Vagina (tissue), 2 donors: ENCODE data around the gene NPW. TPM values are rescaled to one million over a fixed set of nuclear protein-coding genes. Genes with fewer than 3 reads are reported as not detected.
A peak's percentile ranks its signal among the peaks of the same experiment; 100 is the strongest.

Experiments used
- DNase-seq, 2 donors: peaks; one replicate each; pipeline ENCODE4 v3.0.0-alpha.2; 2017; ENCODE audit errors: extremely low spot score in 2 of 2
- H3K27ac ChIP-seq: fragments of 200-600 bp; sonication (generic); one replicate; pipeline ENCODE4 v1.5.1; 2019
- H3K27me3 ChIP-seq: fragments of 200-600 bp; sonication (generic); one replicate; pipeline ENCODE4 v1.5.1; 2019
- H3K36me3 ChIP-seq, 2 donors: fragments of 200-600 bp; sonication (generic); one replicate each; pipeline ENCODE4 v1.5.1; 2017 to 2019
- H3K4me1 ChIP-seq: fragments of 200-600 bp; sonication (generic); one replicate; pipeline ENCODE4 v1.5.1; 2019
- H3K4me3 ChIP-seq, 2 donors: fragments of 200-600 bp; sonication (generic); 1 replicate in 1 of 2; 2 replicates in 1 of 2; pipeline ENCODE4 v1.5.1; 2016 to 2019
- H3K9me3 ChIP-seq: fragments of 200-600 bp; sonication (generic); one replicate; pipeline ENCODE4 v1.5.1; 2019
- CTCF ChIP-seq, 3 experiments: fragments of 450-650 bp in 2 of 3; fragments of 200-600 bp in 1 of 3; sonication (generic) in 1 of 3; IDR thresholded peaks; one replicate each; pipeline ENCODE4 v1.5.1; 2017 to 2019; ENCODE audit warnings: antibody characterized with exemption in 3 of 3, mild to moderate bottlenecking in 2 of 3, moderate library complexity in 2 of 3
- POLR2A ChIP-seq, 2 donors: fragments of 450-650 bp; IDR thresholded peaks; one replicate each; pipeline ENCODE4 v1.6.1; 2017; ENCODE audit warnings: antibody characterized with exemption in 2 of 2, mild to moderate bottlenecking in 2 of 2, moderate library complexity in 2 of 2
- POLR2AphosphoS5 ChIP-seq, 2 donors: sonication (generic); formaldehyde crosslinking; IDR thresholded peaks; one replicate each; pipeline ENCODE4 v1.9.0; 2017; ENCODE audit warnings: antibody characterized with exemption in 2 of 2, mild to moderate bottlenecking in 2 of 2, low read depth in 1 of 2; ENCODE audit not compliant: insufficient read depth in 1 of 2
- intact Hi-C: fragments of 100-400 bp; cut with DNase I; formaldehyde crosslinking; loops from one replicate; pipeline ENCODE4 v1.15.1; 2023
- total RNA-seq: library from RNA; depleted of rRNA; stranded (reverse); fragments of >200 nt; gene quantifications from one replicate; pipeline ENCODE4 v1.2.3, GENCODE V29; 2016

Gene NPW
- total RNA-seq, 1 donor from 2014 or later = not detected

GRCh38 chr16:1992704-1993317 is 26.8 kb upstream of the NPW start:
- intact Hi-C loops = no loop called here
- no peak overlapping the region for H3K27ac ChIP-seq
- peaks cover 24% of the 10 kb centered on the region for H3K4me1 ChIP-seq
- peak overlapping the region in 1 of 2 donors; percentile 29 for H3K4me3 ChIP-seq
- TF ChIP-seq CTCF (IDR thresholded peaks at IDR 0.05) = no peak
- TF ChIP-seq POLR2AphosphoS5 (IDR thresholded peaks at IDR 0.05; ENCODE audit: insufficient read depth in 1 of 2, low read depth in 1 of 2) = no peak
- TF ChIP-seq POLR2A (IDR thresholded peaks at IDR 0.05) = no peak
- DNase-seq = no peak
- H3K9me3 ChIP-seq = no peaks in the 10 kb centered on the region
- H3K27me3 ChIP-seq = peaks cover 9% of the 10 kb centered on the region
- peaks cover 0 to 2% of the 10 kb centered on the region in 2 donors for H3K36me3 ChIP-seq

GRCh38 chr16:1993731-1994131 is 25.9 kb upstream of the NPW start:
- peaks cover 9% of the 10 kb centered on the region for H3K27me3 ChIP-seq
- peaks cover 24% of the 10 kb centered on the region for H3K4me1 ChIP-seq
- no peaks in the 10 kb centered on the region for H3K9me3 ChIP-seq
- H3K36me3 ChIP-seq = peaks cover 0 to 12% of the 10 kb centered on the region in 2 donors
- intact Hi-C loops = no loop called here
- TF ChIP-seq CTCF (IDR thresholded peaks at IDR 0.05) = no peak
- no peak for TF ChIP-seq POLR2A (IDR thresholded peaks at IDR 0.05)
- no peak for TF ChIP-seq POLR2AphosphoS5 (IDR thresholded peaks at IDR 0.05; ENCODE audit: insufficient read depth in 1 of 2, low read depth in 1 of 2)
- H3K27ac ChIP-seq = no peak overlapping the region
- DNase-seq = no peak
- no peak overlapping the region for H3K4me3 ChIP-seq

DNA sequence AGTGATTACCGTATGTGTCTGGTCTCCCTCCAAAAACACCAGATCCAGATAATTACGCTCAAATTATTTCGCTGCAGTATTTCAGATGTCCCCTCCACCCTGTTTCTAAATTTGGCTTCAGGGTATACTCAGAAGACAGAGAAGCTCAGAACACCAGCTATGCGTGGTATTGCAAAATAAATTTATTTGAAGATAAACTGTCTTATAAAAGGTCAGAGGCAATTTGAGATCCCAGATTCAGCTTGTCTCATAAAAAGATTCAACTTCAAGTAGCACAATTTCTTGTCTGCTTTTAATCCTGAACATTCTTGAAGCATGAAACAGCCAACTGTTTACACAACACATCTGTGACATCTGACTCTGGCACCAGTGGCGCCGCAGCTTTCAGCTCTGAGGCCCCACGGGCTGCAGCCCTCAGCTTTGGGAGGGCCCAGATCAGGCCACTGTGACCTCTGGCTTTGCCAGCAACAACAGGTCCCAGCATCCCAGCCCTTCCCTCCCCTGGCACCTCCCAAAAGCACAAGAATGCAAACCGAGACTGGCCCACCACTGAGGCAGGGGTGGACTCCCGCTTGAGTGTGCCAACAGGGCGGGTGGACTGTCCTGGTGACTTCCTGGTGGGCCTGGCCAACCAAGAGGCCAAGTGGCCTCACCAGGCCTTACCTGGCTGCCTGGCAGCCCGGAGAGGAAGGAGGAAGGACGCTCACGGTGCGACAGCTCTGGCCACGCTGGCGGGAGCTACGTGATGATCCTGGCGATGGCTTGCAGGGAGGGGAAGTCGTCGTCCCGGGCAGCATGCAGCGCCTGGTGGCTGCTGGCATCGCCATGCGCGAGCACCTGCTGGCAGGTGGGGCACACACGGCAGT is 21.9 kb upstream of the NPW start:
- intact Hi-C loops = no loop called here
- Histone ChIP-seq H3K4me3 (no peak overlapping the region), H3K4me1 (no peaks in the 10 kb centered on the region), H3K9me3 (no peaks in the 10 kb centered on the region), H3K27ac (no peak overlapping the region), H3K27me3 (no peaks in the 10 kb centered on the region), H3K36me3 (peaks cover 0 to 50% of the 10 kb centered on the region in 2 donors)
- no peak for DNase-seq
- TF ChIP-seq POLR2AphosphoS5 (IDR thresholded peaks at IDR 0.05; ENCODE audit: insufficient read depth in 1 of 2, low read depth in 1 of 2) = peak in 1 of 2 donors; percentile 33
- TF ChIP-seq CTCF (IDR thresholded peaks at IDR 0.05) = no peak
- TF ChIP-seq POLR2A (IDR thresholded peaks at IDR 0.05) = no peak

GRCh38 chr16:1998360-1998835 is 21.2 kb upstream of the NPW start:
- Histone ChIP-seq H3K9me3 (no peaks in the 10 kb centered on the region), H3K36me3 (peaks cover 0 to 56% of the 10 kb centered on the region in 2 donors), H3K4me1 (peaks cover 1% of the 10 kb centered on the region), H3K27me3 (no peaks in the 10 kb centered on the region), H3K4me3 (no peak overlapping the region), H3K27ac (no peak overlapping the region)
- TF ChIP-seq POLR2AphosphoS5 (IDR thresholded peaks at IDR 0.05; ENCODE audit: insufficient read depth in 1 of 2, low read depth in 1 of 2) = no peak
- TF ChIP-seq CTCF (IDR thresholded peaks at IDR 0.05) = no peak
- TF ChIP-seq POLR2A (IDR thresholded peaks at IDR 0.05) = no peak
- DNase-seq = no peak
- intact Hi-C loops = no loop called here
